ENCODE data around the gene DOCK11. TPM values are rescaled to one million over a fixed set of nuclear protein-coding genes. Genes with fewer than 3 reads are reported as not detected.

Gene DOCK11
- polyA plus RNA-seq, 1 of the 3 experiments (the other 2 are of a cell fraction): 34.8 TPM

- Histone ChIP-seq H3K4me3 (ENCODE audit: low read depth in 2 of 2, low read length in 1 of 2) (peak overlapping the region; percentile 59 to 65), H3K79me2 (ENCODE audit: insufficient read depth) (peaks cover 24% of the 10 kb centered on the region; the same call in 1 of the 2 replicates), H3K27me3 (ENCODE audit: insufficient read depth) (no peaks in the 10 kb centered on the region), H3F3A (replicated peaks; ENCODE audit: insufficient read depth) (no peaks in the 10 kb centered on the region), H3K27ac (ENCODE audit: low read depth in 2 of 2, low read length in 1 of 2) (peak overlapping the region; percentile 60 to 62; a peak in 3 of 4 replicates), H3K36me3 (replicated peaks in 1 of 2; ENCODE audit: control insufficient read depth in 1 of 2, insufficient read depth in 2 of 2, low read length in 1 of 2) (no peaks in the 10 kb centered on the region), H3K4me1 (ENCODE audit: control insufficient read depth in 1 of 2, insufficient read depth in 2 of 2, low read depth in 1 of 2, low read length in 1 of 2) (peaks cover 0 to 3% of the 10 kb centered on the region in 2 experiments; a peak in 2 of 4 replicates), H4K20me1 (ENCODE audit: insufficient read depth) (no peaks in the 10 kb centered on the region), H3K9me2 (no peaks in the 10 kb centered on the region), H2AFZ (ENCODE audit: low read depth) (peak overlapping the region; percentile 44; the same call in 1 of the 2 replicates), H3K9ac (peak overlapping the region; percentile 78), H3K9me3 (no peaks in the 10 kb centered on the region), H3K4me2 (peak overlapping the region; percentile 54)
- CTCF ChIA-PET: interaction anchor here (1.1 kb wide), 2 partner anchors 12 to 111 kb away, joined by 3 to 4 read pairs; no protein-coding TSS in a partner anchor
- 5% methylated on average over 21 of the region's 73 CpGs for WGBS (ENCODE audit: low lambda C conversion rate)
- no peak for TF ChIP-seq CTCF (IDR thresholded peaks at IDR 0.05)
- no peak for TF ChIP-seq FOXM1 (IDR thresholded peaks at IDR 0.05; ENCODE audit: low read depth)
- 0 out of 2 replicates have a peak, but pooled peaks have one; percentile 23 for TF ChIP-seq TEAD4 (IDR thresholded peaks at IDR 0.05; ENCODE audit: borderline replicate concordance, insufficient read depth)
- POLR2A ChIA-PET: no interaction called here
- no peak for DNase-seq
Observed at GRCh38 chrX:118727686-118728339, 232.2 kb downstream of the DOCK11 start.

- Histone ChIP-seq H3K27me3 (ENCODE audit: insufficient read depth) (no peaks in the 10 kb centered on the region), H3K9me2 (no peaks in the 10 kb centered on the region), H2AFZ (ENCODE audit: low read depth) (no peak overlapping the region), H3K4me1 (ENCODE audit: control insufficient read depth in 1 of 2, insufficient read depth in 2 of 2, low read depth in 1 of 2, low read length in 1 of 2) (peaks cover 0 to 3% of the 10 kb centered on the region in 2 experiments; a peak in 2 of 4 replicates), H3F3A (replicated peaks; ENCODE audit: insufficient read depth) (no peaks in the 10 kb centered on the region), H3K79me2 (ENCODE audit: insufficient read depth) (peaks cover 36% of the 10 kb centered on the region), H3K4me2 (peak overlapping the region; percentile 54; the same call in 1 of the 2 replicates), H3K27ac (ENCODE audit: low read depth in 2 of 2, low read length in 1 of 2) (no peak overlapping the region), H3K9me3 (no peaks in the 10 kb centered on the region), H3K36me3 (replicated peaks in 1 of 2; ENCODE audit: control insufficient read depth in 1 of 2, insufficient read depth in 2 of 2, low read length in 1 of 2) (no peaks in the 10 kb centered on the region), H3K4me3 (ENCODE audit: low read depth in 2 of 2, low read length in 1 of 2) (no peak overlapping the region), H4K20me1 (ENCODE audit: insufficient read depth) (no peaks in the 10 kb centered on the region), H3K9ac (no peak overlapping the region)
- ChIA-PET POLR2A (no interaction called here), CTCF (interaction anchor here (0.5 to 0.8 kb wide), 2 partner anchors 127 to 211 kb away, joined by 3 read pairs; no protein-coding TSS in a partner anchor)
- no peak for DNase-seq
- WGBS (ENCODE audit: low lambda C conversion rate): 38% methylated on average over 3 of the region's 3 CpGs
- TF ChIP-seq MEF2A (IDR thresholded peaks at IDR 0.05; ENCODE audit: borderline replicate concordance, low read depth) (no peak), YY1 (IDR thresholded peaks at IDR 0.05; ENCODE audit: low read depth) (no peak)
Observed at GRCh38 chrX:118729042-118729652, 233.5 kb downstream of the DOCK11 start.
